Spleen (tissue), 11 donors: ENCODE data around the gene TMEM218. TPM values are rescaled to one million over a fixed set of nuclear protein-coding genes. Genes with fewer than 3 reads are reported as not detected.
A peak's percentile ranks its signal among the peaks of the same experiment; 100 is the strongest.

ENCODE experiments used
- DNase-seq: peaks from one replicate; pipeline ENCODE4 v3.0.0-alpha.2; 2020
- H3K27ac ChIP-seq, 8 donors: fragments of 200-600 bp; sonication (generic) in 7 of 8; 1 replicate in 4 of 8; 2 replicates in 4 of 8; pipeline versions ENCODE4 v1.5.0 to v1.8.0; 2016 to 2021; ENCODE audit warnings: inconsistent platforms in 4 of 8, mild to moderate bottlenecking in 4 of 8, moderate library complexity in 1 of 8
- H3K27me3 ChIP-seq, 7 donors: fragments of 200-600 bp; sonication (generic) in 6 of 7; replicated peaks in 1 of 7; 1 replicate in 4 of 7; 2 replicates in 3 of 7; pipeline versions ENCODE4 v1.5.0 to v1.8.0; 2016 to 2021; ENCODE audit warnings: inconsistent platforms in 3 of 7, mild to moderate bottlenecking in 1 of 7
- H3K36me3 ChIP-seq, 6 donors: fragments of 200-600 bp; sonication (generic) in 5 of 6; 1 replicate in 4 of 6; 2 replicates in 2 of 6; pipeline versions ENCODE4 v1.5.0 to v1.8.0; 2016 to 2021; ENCODE audit warnings: inconsistent platforms in 2 of 6
- H3K4me1 ChIP-seq, 6 donors: fragments of 200-600 bp; sonication (generic) in 5 of 6; 1 replicate in 3 of 6; 2 replicates in 3 of 6; pipeline versions ENCODE4 v1.5.0 to v1.8.0; 2016 to 2021; ENCODE audit warnings: inconsistent platforms in 3 of 6
- H3K4me3 ChIP-seq, 8 donors: fragments of 200-600 bp; sonication (generic) in 7 of 8; 1 replicate in 4 of 8; 2 replicates in 4 of 8; pipeline versions ENCODE4 v1.5.0 to v1.8.0; 2016 to 2021; ENCODE audit warnings: inconsistent platforms in 4 of 8, mild to moderate bottlenecking in 4 of 8, moderate library complexity in 2 of 8
- H3K9me3 ChIP-seq, 8 donors: fragments of 200-600 bp; sonication (generic) in 7 of 8; 1 replicate in 4 of 8; 2 replicates in 4 of 8; pipeline versions ENCODE4 v1.5.0 to v1.8.0; 2016 to 2021; ENCODE audit warnings: inconsistent platforms in 4 of 8
- CTCF ChIP-seq, 11 experiments: fragments of 200-600 bp in 7 of 11; fragments of 450-650 bp in 4 of 11; sonication (generic) in 4 of 11; IDR thresholded peaks in 8 of 11; conservative IDR thresholded peaks in 3 of 11; 1 replicate in 7 of 11; 2 replicates in 4 of 11; pipeline versions ENCODE4 v1.4.0 to v1.8.0; 2016 to 2021; ENCODE audit warnings: antibody characterized with exemption in 11 of 11, inconsistent platforms in 4 of 11, mild to moderate bottlenecking in 1 of 11
- POLR2A ChIP-seq, 3 donors: fragments of 450-650 bp; IDR thresholded peaks; one replicate each; pipeline ENCODE4 v1.5.1; 2017; ENCODE audit warnings: antibody characterized with exemption in 3 of 3, mild to moderate bottlenecking in 1 of 3
- POLR2AphosphoS5 ChIP-seq, 3 donors: sonication (generic); formaldehyde crosslinking; IDR thresholded peaks; one replicate each; pipeline ENCODE4 v1.5.1; 2017; ENCODE audit warnings: antibody characterized with exemption in 3 of 3
- WGBS, 5 donors: extraction: QIAGEN DNeasy Blood & Tissue Kit in 3 of 5; methylation state at CpG; one replicate each; pipeline versions ENCODE4 v1.1.5 to v1.1.7; 2013 to 2018; 5-methylcytosine and 5-hydroxymethylcytosine counted together
- intact Hi-C: fragments of 100-400 bp; cut with DNase I; formaldehyde crosslinking; loops from one replicate; pipeline ENCODE4 v1.15.0; 2023; ENCODE audit warnings: low total_unique reads
- polyA plus RNA-seq, 3 donors: library from polyadenylated mRNA; stranded (reverse); fragments of 200-250 nt; gene quantifications; one replicate each; pipeline ENCODE4 v1.2.1, GENCODE V29; 2013
- total RNA-seq, 7 donors: library from RNA; depleted of rRNA in 3 of 7; stranded (reverse); fragments of >200 nt in 3 of 7; fragmentation: NEBNext Ultra II Directional in 4 of 7; extraction: Animal tissue kit (Norgen Biotek cat#: 25700) in 4 of 7; gene quantifications; one replicate each; pipeline versions ENCODE4 v1.1.0 to v1.2.1, GENCODE V29; 2016 to 2021
- donor health status: healthy with polysubstance abuse.
- donor health status: DM: no; HTN: no; CAD: no; lungs with moderate emphysema.
- donor health status: DM: no; HTN: no; CAD: no.
- donor health status: Bipolar disorder and iron deficiency.
- donor health status: healthy.
- donor health status: DM: no; HTN: no; CAD: no.
- donor health status: DM: yes; HTN: yes; CAD: no.

Gene TMEM218
- total and polyA plus RNA-seq, 10 donors = 12.0 to 34.7 (median 20.7) TPM

- no peaks in the 10 kb centered on the region for H3K36me3 ChIP-seq
- H3K4me3 ChIP-seq = peak overlapping the region in 1 of 8 donors; percentile 15
- intact Hi-C loops = no loop called here
- H3K27ac ChIP-seq = peak overlapping the region in 7 of 8 donors; percentile 17 to 90 (median 82)
- no peaks in the 10 kb centered on the region for H3K9me3 ChIP-seq
- DNase-seq = peak; percentile 66
- TF ChIP-seq CTCF (IDR thresholded peaks at IDR 0.05 in 8 of 11, conservative IDR thresholded peaks at IDR 0.05 in 3 of 11) (no peak), POLR2AphosphoS5 (IDR thresholded peaks at IDR 0.05) (no peak), POLR2A (IDR thresholded peaks at IDR 0.05) (no peak)
- WGBS, 5 donors = 22 to 56% (median 39%) methylated on average over 4 to 5 of the region's 5 CpGs
- no peaks in the 10 kb centered on the region for H3K27me3 ChIP-seq
- H3K4me1 ChIP-seq = peaks cover 24 to 90% (median 66%) of the 10 kb centered on the region in 6 donors
Observed at GRCh38 chr11:125071435-125071834, 40.0 kb downstream of the TMEM218 start.

- peak; percentile 90 for DNase-seq
- no peaks in the 10 kb centered on the region for H3K36me3 ChIP-seq
- peaks cover 0 to 4% (median 0%) of the 10 kb centered on the region in 7 donors for H3K27me3 ChIP-seq
- intact Hi-C loops = no loop called here
- H3K4me3 ChIP-seq = peak overlapping the region in 1 of 8 donors; percentile 25
- H3K27ac ChIP-seq = peak overlapping the region; percentile 50 to 90 (median 82)
- no peaks in the 10 kb centered on the region for H3K9me3 ChIP-seq
- TF ChIP-seq POLR2A (IDR thresholded peaks at IDR 0.05) (no peak), POLR2AphosphoS5 (IDR thresholded peaks at IDR 0.05) (peak; percentile 67 to 87 (median 85))
- WGBS, 5 donors = 22 to 31% (median 25%) methylated on average over 7 of the region's 7 CpGs
- peaks cover 24 to 84% (median 62%) of the 10 kb centered on the region in 6 donors for H3K4me1 ChIP-seq
Observed at GRCh38 chr11:125070699-125071254, 40.6 kb downstream of the TMEM218 start.

- peak; percentile 74 for DNase-seq
Observed at GRCh38 chr11:125069796-125070195, 41.6 kb downstream of the TMEM218 start.

GRCh38 chr11:125069008-125069407, 42.4 kb downstream of the TMEM218 start:
- H3K9me3 ChIP-seq = no peaks in the 10 kb centered on the region
- 70 to 87% (median 83%) methylated on average over 4 of the region's 4 CpGs for WGBS, 5 donors
- H3K27ac ChIP-seq = peak overlapping the region in 7 of 8 donors; percentile 71 to 90 (median 83)
- peaks cover 22 to 82% (median 56%) of the 10 kb centered on the region in 6 donors for H3K4me1 ChIP-seq
- no peak for DNase-seq
- peaks cover 0 to 10% (median 0%) of the 10 kb centered on the region in 7 donors for H3K27me3 ChIP-seq
- no peaks in the 10 kb centered on the region for H3K36me3 ChIP-seq
- no peak overlapping the region for H3K4me3 ChIP-seq
- intact Hi-C loops = no loop called here
- TF ChIP-seq CTCF (IDR thresholded peaks at IDR 0.05 in 8 of 11, conservative IDR thresholded peaks at IDR 0.05 in 3 of 11) (no peak), POLR2AphosphoS5 (IDR thresholded peaks at IDR 0.05) (no peak), POLR2A (IDR thresholded peaks at IDR 0.05) (no peak)

More at GRCh38 chr11:125069796-125070195, 41.6 kb downstream of the TMEM218 start:
- peaks cover 24 to 82% (median 54%) of the 10 kb centered on the region in 6 donors for H3K4me1 ChIP-seq
- peak overlapping the region; percentile 50 to 90 (median 82) for H3K27ac ChIP-seq
- H3K36me3 ChIP-seq = no peaks in the 10 kb centered on the region
- H3K27me3 ChIP-seq = peaks cover 0 to 4% (median 0%) of the 10 kb centered on the region in 7 donors
- H3K4me3 ChIP-seq = peak overlapping the region in 1 of 8 donors; percentile 25
- intact Hi-C loops = no loop called here
- no peak for TF ChIP-seq POLR2A (IDR thresholded peaks at IDR 0.05)
- TF ChIP-seq POLR2AphosphoS5 (IDR thresholded peaks at IDR 0.05) = no peak
- whole genome bisulfite sequencing, 5 donors = 59 to 69% (median 65%) methylated on average over 5 of the region's 5 CpGs
- no peaks in the 10 kb centered on the region for H3K9me3 ChIP-seq

- no peaks in the 10 kb centered on the region for H3K9me3 ChIP-seq
- H3K27me3 ChIP-seq = peaks cover 0 to 16% (median 0%) of the 10 kb centered on the region in 7 donors
- DNase-seq = no peak
- peaks cover 21 to 82% (median 56%) of the 10 kb centered on the region in 6 donors for H3K4me1 ChIP-seq
- peak overlapping the region in 6 of 8 donors; percentile 71 to 90 (median 84) for H3K27ac ChIP-seq
- WGBS, 5 donors = 71 to 86% (median 80%) methylated on average over 4 of the region's 4 CpGs
- intact Hi-C loops = no loop called here
- no peaks in the 10 kb centered on the region for H3K36me3 ChIP-seq
- TF ChIP-seq POLR2AphosphoS5 (IDR thresholded peaks at IDR 0.05) (no peak), POLR2A (IDR thresholded peaks at IDR 0.05) (no peak), CTCF (IDR thresholded peaks at IDR 0.05 in 8 of 11, conservative IDR thresholded peaks at IDR 0.05 in 3 of 11) (no peak)
- no peak overlapping the region for H3K4me3 ChIP-seq
Observed at GRCh38 chr11:125068368-125068767, 43.1 kb downstream of the TMEM218 start.
